CD8-positive, alpha-beta memory T cell (primary cell): ENCODE data around the gene TMEM129. TPM values are rescaled to one million over a fixed set of nuclear protein-coding genes. Genes with fewer than 3 reads are reported as not detected.

ENCODE experiments used
- CTCF ChIA-PET: fragments of 350-600 bp; sonication (Branson Sonifier 250); formaldehyde crosslinking; loops from one replicate; lab custom pipeline; 2021; ENCODE audit warnings: antibody characterized with exemption; lab: Charles Lee
- POLR2A ChIA-PET: fragments of 350-600 bp; sonication (Branson Sonifier 250); formaldehyde crosslinking; loops from one replicate; lab custom pipeline; 2021; ENCODE audit warnings: antibody characterized with exemption; lab: Charles Lee
- DNase-seq, 5 donors: peaks; one replicate each; pipeline versions ENCODE4 v3.0.0 to v3.0.0-alpha.2; 2020 to 2022; ENCODE audit warnings: mixed read lengths in 1 of 5
- H3K27ac ChIP-seq: one replicate; pipeline ENCODE4 v1.7.0; 2013; ENCODE audit warnings: low read depth, mild to moderate bottlenecking, low read length, moderate library complexity
- H3K27me3 ChIP-seq: 2 replicates; pipeline ENCODE4 v1.7.0; 2013; ENCODE audit warnings: low read length, mild to moderate bottlenecking; ENCODE audit not compliant: insufficient read depth, poor library complexity, severe bottlenecking
- H3K36me3 ChIP-seq: 2 replicates; pipeline ENCODE4 v1.7.0; 2013; ENCODE audit warnings: mild to moderate bottlenecking, low read length, moderate library complexity; ENCODE audit not compliant: insufficient read depth
- H3K4me1 ChIP-seq: 2 replicates; pipeline ENCODE4 v1.7.0; 2013; ENCODE audit warnings: mild to moderate bottlenecking, low read length, moderate library complexity; ENCODE audit not compliant: insufficient read depth
- H3K4me3 ChIP-seq: 2 replicates; pipeline ENCODE4 v1.7.0; 2013; ENCODE audit warnings: mild to moderate bottlenecking, low read length
- H3K9me3 ChIP-seq: 2 replicates; pipeline ENCODE4 v1.7.0; 2013; ENCODE audit warnings: mild to moderate bottlenecking, low read length
- H3K27ac Mint-ChIP-seq, 8 donors: one replicate each; pipeline ENCODE4 v1.8.0; 2020 to 2021; ENCODE audit warnings: mixed read lengths in 8 of 8, mild to moderate bottlenecking in 6 of 8, inconsistent platforms in 3 of 8, moderate library complexity in 3 of 8
- H3K27me3 Mint-ChIP-seq, 2 donors: one replicate each; pipeline ENCODE4 v1.8.0; 2020 to 2021; ENCODE audit warnings: mixed read lengths in 2 of 2, mild to moderate bottlenecking in 1 of 2, moderate library complexity in 1 of 2
- H3K36me3 Mint-ChIP-seq, 3 donors: one replicate each; pipeline ENCODE4 v1.8.0; 2020 to 2021; ENCODE audit warnings: mixed read lengths in 3 of 3, inconsistent platforms in 1 of 3, mild to moderate bottlenecking in 1 of 3
- H3K4me1 Mint-ChIP-seq, 3 donors: one replicate each; pipeline ENCODE4 v1.8.0; 2020 to 2021; ENCODE audit warnings: mixed read lengths in 3 of 3, inconsistent platforms in 1 of 3, mild to moderate bottlenecking in 1 of 3
- H3K4me3 Mint-ChIP-seq, 7 donors: one replicate each; pipeline ENCODE4 v1.8.0; 2020 to 2021; ENCODE audit warnings: mixed read lengths in 7 of 7, mild to moderate bottlenecking in 6 of 7, moderate library complexity in 4 of 7, inconsistent platforms in 2 of 7
- H3K9me3 Mint-ChIP-seq, 5 donors: one replicate each; pipeline ENCODE4 v1.8.0; 2020 to 2022; ENCODE audit warnings: mixed read lengths in 5 of 5, mild to moderate bottlenecking in 3 of 5, moderate library complexity in 2 of 5, inconsistent platforms in 1 of 5
- polyA plus RNA-seq: library from polyadenylated mRNA; unstranded; fragments of 300-500 nt; fragmentation: Illumina TruSeq; gene quantifications from one replicate; pipeline ENCODE4 v1.2.3, GENCODE V29; 2021
- total RNA-seq, 2 experiments: library from RNA; stranded (reverse); gene quantifications; one replicate each; pipeline ENCODE4 v1.2.3, GENCODE V29; 2021

The TMEM129 gene
- total and polyA plus RNA-seq, 3 experiments from 2014 or later: 27.6 to 42.1 (median 30.6) TPM

- Histone ChIP-seq H3K27ac (no peak overlapping the region), H3K4me3 (no peak overlapping the region), H3K27me3 (no peaks in the 10 kb centered on the region), H3K9me3 (no peaks in the 10 kb centered on the region), H3K36me3 (no peaks in the 10 kb centered on the region), H3K4me1 (peaks cover 12% of the 10 kb centered on the region)
- Mint-ChIP-seq H3K27me3 (peaks cover 0 to 1% of the 10 kb centered on the region in 2 donors), H3K36me3 (no peaks in the 10 kb centered on the region), H3K9me3 (no peaks in the 10 kb centered on the region), H3K4me1 (peaks cover 0 to 3% (median 0%) of the 10 kb centered on the region in 3 donors), H3K27ac (no peak overlapping the region), H3K4me3 (peak overlapping the region in 1 of 7 donors; percentile 23)
- ChIA-PET POLR2A (no interaction called here), CTCF (no interaction called here)
- no peak for DNase-seq
Measured at GRCh38 chr4:1750381-1751154, 29.4 kb upstream of the TMEM129 start.

DNA sequence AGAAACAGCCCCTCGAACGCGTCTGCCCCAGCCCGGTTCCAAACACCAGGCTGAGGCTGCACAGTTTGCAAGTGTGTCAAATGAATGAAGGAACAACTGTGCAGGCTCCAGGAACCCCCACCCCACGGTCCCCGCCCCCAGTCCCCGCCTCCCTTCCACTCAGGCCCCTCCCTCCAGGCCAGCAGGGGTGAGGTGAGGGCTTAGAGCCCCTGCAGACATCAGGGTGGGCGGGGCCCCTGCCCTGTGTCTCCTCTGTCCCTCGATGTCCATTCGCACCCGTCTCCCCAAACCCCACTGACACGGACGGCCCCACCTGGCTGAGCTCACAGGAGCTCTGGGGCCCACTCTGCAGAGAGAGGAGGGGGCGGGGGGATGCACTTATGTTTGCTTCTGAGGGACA is 28.7 kb upstream of the TMEM129 start:
- Mint-ChIP-seq H3K4me1 (peaks cover 0 to 3% (median 0%) of the 10 kb centered on the region in 3 donors), H3K36me3 (peaks cover 0 to 6% (median 0%) of the 10 kb centered on the region in 3 donors), H3K27me3 (peaks cover 0 to 1% of the 10 kb centered on the region in 2 donors), H3K4me3 (no peak overlapping the region), H3K27ac (peak overlapping the region in 1 of 8 donors; percentile 24), H3K9me3 (no peaks in the 10 kb centered on the region)
- no peak overlapping the region for H3K4me3 ChIP-seq
- CTCF ChIA-PET: interaction anchor here (0.7 kb wide), 1 partner anchor 100 kb away, joined by 3 read pairs; no protein-coding TSS in a partner anchor
- peaks cover 12% of the 10 kb centered on the region for H3K4me1 ChIP-seq
- POLR2A ChIA-PET: no interaction called here
- no peak for DNase-seq
- no peak overlapping the region for H3K27ac ChIP-seq
- H3K36me3 ChIP-seq: no peaks in the 10 kb centered on the region
- H3K27me3 ChIP-seq: no peaks in the 10 kb centered on the region
- no peaks in the 10 kb centered on the region for H3K9me3 ChIP-seq

DNA sequence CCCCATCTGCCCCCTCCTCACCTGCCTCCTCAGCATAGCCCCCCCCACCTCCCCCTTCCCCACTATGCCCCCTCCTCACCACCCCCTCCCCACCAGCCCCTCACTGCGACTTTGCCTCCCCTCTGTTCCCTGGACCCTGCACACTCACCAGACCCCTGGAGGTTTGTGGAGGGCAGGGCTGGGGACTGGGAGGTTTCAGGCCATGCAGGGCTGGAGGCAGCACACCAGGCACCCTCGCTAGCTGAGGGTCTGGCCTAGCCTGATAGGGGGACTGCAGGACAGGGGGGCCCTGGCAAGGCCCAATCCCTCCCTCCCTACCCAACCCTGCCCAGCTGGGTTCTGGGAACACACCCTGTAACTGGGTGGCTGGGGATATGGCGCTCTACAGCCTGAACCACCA is 28.2 kb upstream of the TMEM129 start:
- Mint-ChIP-seq H3K9me3 (no peaks in the 10 kb centered on the region), H3K4me1 (peaks cover 0 to 3% (median 0%) of the 10 kb centered on the region in 3 donors), H3K36me3 (peaks cover 0 to 10% (median 0%) of the 10 kb centered on the region in 3 donors), H3K4me3 (no peak overlapping the region), H3K27me3 (peaks cover 0 to 1% of the 10 kb centered on the region in 2 donors), H3K27ac (no peak overlapping the region)
- Histone ChIP-seq H3K27me3 (no peaks in the 10 kb centered on the region), H3K27ac (no peak overlapping the region), H3K4me1 (peaks cover 12% of the 10 kb centered on the region), H3K36me3 (no peaks in the 10 kb centered on the region), H3K9me3 (no peaks in the 10 kb centered on the region), H3K4me3 (no peak overlapping the region)
- CTCF ChIA-PET: interaction anchor here (0.7 kb wide), 1 partner anchor 101 kb away, joined by 3 read pairs; no protein-coding TSS in a partner anchor
- DNase-seq: no peak
- POLR2A ChIA-PET: no interaction called here

DNA sequence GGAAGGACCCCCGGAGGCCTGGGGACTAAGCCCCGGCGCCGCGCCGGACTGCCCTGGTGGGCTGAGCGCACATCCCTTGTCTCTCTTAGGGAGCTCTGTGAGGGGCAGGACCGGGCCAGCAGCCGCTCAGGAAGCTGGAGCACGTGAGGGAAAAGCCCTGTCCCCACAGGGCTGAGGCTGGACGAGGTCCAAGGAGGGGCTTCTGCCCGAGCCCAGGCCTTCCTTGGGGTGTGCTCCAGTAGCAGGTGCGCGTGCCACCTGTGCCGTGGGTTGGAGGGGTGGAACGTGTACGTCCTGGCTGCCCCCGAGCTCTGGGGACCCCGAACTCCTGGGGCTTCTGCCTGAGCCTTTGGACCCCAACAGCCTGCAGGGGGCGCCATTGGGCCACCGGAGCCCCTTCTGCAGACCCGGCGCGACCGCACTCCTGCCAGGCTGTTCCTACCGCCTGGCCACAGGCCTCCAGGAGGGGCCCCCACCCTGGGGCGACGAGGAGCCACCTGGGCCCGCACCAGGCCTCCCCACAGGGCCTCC is 27.4 kb upstream of the TMEM129 start:
- POLR2A ChIA-PET: interaction anchor here (0.6 kb wide), 1 partner anchor 166 kb away, joined by 3 read pairs; no protein-coding TSS in a partner anchor
- no peaks in the 10 kb centered on the region for H3K36me3 ChIP-seq
- peaks cover 0 to 1% of the 10 kb centered on the region in 2 donors for H3K27me3 Mint-ChIP-seq
- no peak overlapping the region for H3K4me3 ChIP-seq
- DNase-seq: peak; percentile 63 to 82 (median 71)
- CTCF ChIA-PET: interaction anchor here (0.8 to 6.0 kb wide), 7 partner anchors 9 to 151 kb away, joined by 3 to 126 read pairs (median 5); no protein-coding TSS in a partner anchor
- H3K4me1 Mint-ChIP-seq: peaks cover 0 to 3% (median 0%) of the 10 kb centered on the region in 3 donors
- no peaks in the 10 kb centered on the region for H3K9me3 ChIP-seq
- H3K27ac Mint-ChIP-seq: no peak overlapping the region
- no peak overlapping the region for H3K27ac ChIP-seq
- no peak overlapping the region for H3K4me3 Mint-ChIP-seq
- peaks cover 12% of the 10 kb centered on the region for H3K4me1 ChIP-seq
- H3K27me3 ChIP-seq: no peaks in the 10 kb centered on the region
- H3K9me3 Mint-ChIP-seq: no peaks in the 10 kb centered on the region
- peaks cover 0 to 18% (median 0%) of the 10 kb centered on the region in 3 donors for H3K36me3 Mint-ChIP-seq

- Mint-ChIP-seq H3K4me3 (no peak overlapping the region), H3K9me3 (no peaks in the 10 kb centered on the region), H3K27ac (no peak overlapping the region), H3K36me3 (peaks cover 0 to 23% (median 0%) of the 10 kb centered on the region in 3 donors), H3K4me1 (peaks cover 0 to 3% (median 0%) of the 10 kb centered on the region in 3 donors), H3K27me3 (peaks cover 0 to 1% of the 10 kb centered on the region in 2 donors)
- no peaks in the 10 kb centered on the region for H3K9me3 ChIP-seq
- ChIA-PET CTCF (interaction anchor here (1.0 to 6.0 kb wide), 7 partner anchors 8 to 163 kb away, joined by 3 to 126 read pairs (median 5); no protein-coding TSS in a partner anchor), POLR2A (interaction anchor here (0.6 to 0.7 kb wide), 2 partner anchors 123 to 167 kb away, joined by 3 read pairs; partner anchors contain the start of gene NSD2)
- H3K4me1 ChIP-seq: peaks cover 5% of the 10 kb centered on the region
- H3K36me3 ChIP-seq: no peaks in the 10 kb centered on the region
- H3K27me3 ChIP-seq: no peaks in the 10 kb centered on the region
- no peak overlapping the region for H3K4me3 ChIP-seq
- DNase-seq: no peak
- H3K27ac ChIP-seq: no peak overlapping the region
Measured at GRCh38 chr4:1747603-1747967, 26.5 kb upstream of the TMEM129 start.

DNA sequence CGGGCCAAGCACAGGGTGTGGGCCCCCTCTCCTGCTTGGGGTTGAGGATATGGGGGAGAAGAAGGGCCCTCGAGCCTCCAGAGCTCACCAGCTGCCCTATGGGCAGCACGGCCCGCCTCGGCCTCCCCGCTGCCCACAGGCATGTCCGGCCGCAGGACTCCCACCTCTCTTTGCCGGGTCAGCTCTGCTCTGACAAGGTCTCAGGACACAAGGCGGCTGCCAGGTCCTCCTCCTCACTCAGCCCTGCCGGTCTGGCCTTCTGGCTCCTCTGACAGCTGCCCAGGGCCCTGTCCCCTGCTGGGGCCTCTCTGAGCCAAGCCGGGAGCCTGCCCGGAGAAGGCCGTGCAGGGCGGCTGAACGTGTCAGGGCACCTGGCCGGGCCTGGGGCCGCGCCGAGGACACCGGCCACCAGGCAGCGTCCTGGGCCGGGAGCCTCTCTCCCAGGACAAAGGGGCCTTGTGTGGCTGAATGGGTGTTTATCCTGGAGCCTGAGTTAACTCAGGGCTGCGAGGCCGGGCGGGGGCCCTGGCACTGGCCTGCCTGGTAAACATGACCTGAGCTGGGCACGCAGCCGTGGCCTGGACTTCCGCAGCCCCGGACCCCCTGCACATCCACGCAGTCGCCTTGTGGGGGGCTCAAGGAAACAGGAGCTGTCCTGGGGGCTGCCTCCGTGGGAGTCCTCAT is 25.9 kb upstream of the TMEM129 start:
- Mint-ChIP-seq H3K4me3 (no peak overlapping the region), H3K27ac (no peak overlapping the region), H3K36me3 (peaks cover 0 to 27% (median 0%) of the 10 kb centered on the region in 3 donors), H3K9me3 (no peaks in the 10 kb centered on the region), H3K4me1 (peaks cover 0 to 3% (median 0%) of the 10 kb centered on the region in 3 donors), H3K27me3 (peaks cover 0 to 1% of the 10 kb centered on the region in 2 donors)
- CTCF ChIA-PET: interaction anchor here (1.0 to 6.0 kb wide), 5 partner anchors 54 to 164 kb away, joined by 3 to 126 read pairs (median 5); no protein-coding TSS in a partner anchor
- POLR2A ChIA-PET: interaction anchor here (0.7 kb wide), 1 partner anchor 124 kb away, joined by 3 read pairs; the partner anchor contains the start of gene NSD2
- no peak for DNase-seq
- Histone ChIP-seq H3K4me3 (no peak overlapping the region), H3K27ac (no peak overlapping the region), H3K9me3 (no peaks in the 10 kb centered on the region), H3K4me1 (no peaks in the 10 kb centered on the region), H3K27me3 (no peaks in the 10 kb centered on the region), H3K36me3 (no peaks in the 10 kb centered on the region)

DNA sequence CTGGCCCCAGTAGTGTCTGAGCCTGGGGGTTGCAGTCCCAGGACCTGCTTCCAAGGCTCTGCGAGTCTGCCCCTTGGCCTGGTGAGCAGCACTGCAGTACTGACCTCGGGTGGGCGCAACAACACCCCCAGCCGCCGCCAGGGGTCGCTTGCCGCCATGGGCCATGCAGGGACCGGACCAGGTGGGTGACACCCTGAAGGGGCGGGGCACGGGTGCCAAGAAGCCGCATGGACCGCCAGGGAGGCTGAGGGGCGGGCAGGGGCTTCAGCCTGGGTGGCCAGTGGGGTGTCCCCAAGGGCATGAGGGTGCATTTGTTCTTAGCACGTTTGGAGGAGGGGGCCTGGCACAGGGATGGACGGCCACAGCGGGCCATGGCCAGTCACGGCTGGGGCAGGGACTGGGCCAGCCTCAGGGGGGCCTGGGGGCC is 25.2 kb upstream of the TMEM129 start:
- no peak overlapping the region for H3K4me3 ChIP-seq
- peaks cover 6% of the 10 kb centered on the region for H3K36me3 ChIP-seq
- H3K27ac ChIP-seq: no peak overlapping the region
- DNase-seq: peak; percentile 60 to 80 (median 68)
- H3K4me3 Mint-ChIP-seq: no peak overlapping the region
- no peaks in the 10 kb centered on the region for H3K27me3 ChIP-seq
- no peaks in the 10 kb centered on the region for H3K9me3 Mint-ChIP-seq
- peaks cover 0 to 1% of the 10 kb centered on the region in 2 donors for H3K27me3 Mint-ChIP-seq
- ChIA-PET POLR2A (no interaction called here), CTCF (interaction anchor here (1.4 to 6.0 kb wide), 3 partner anchors 53 to 154 kb away, joined by 3 to 126 read pairs (median 18); no protein-coding TSS in a partner anchor)
- no peaks in the 10 kb centered on the region for H3K9me3 ChIP-seq
- peaks cover 0 to 35% (median 0%) of the 10 kb centered on the region in 3 donors for H3K36me3 Mint-ChIP-seq
- no peak overlapping the region for H3K27ac Mint-ChIP-seq
- peaks cover 0 to 3% (median 0%) of the 10 kb centered on the region in 3 donors for H3K4me1 Mint-ChIP-seq
- no peaks in the 10 kb centered on the region for H3K4me1 ChIP-seq
